ENCODE results near the gene CUTA.
"Not testable (repeated sequence)": the region's sequence is repeated elsewhere in the genome, so short reads cannot be mapped to it uniquely, and the experiment has no call there.

The CUTA gene

GRCh38 chr6:33420491-33421343, 2.8 kb upstream of the CUTA start:
- DNase-seq = no peak

- DNase-seq = no peak
Observed at GRCh38 chr6:33419580-33420490, 1.9 kb upstream of the CUTA start, which contains the start of gene SYNGAP1. SYNGAP1 (plus strand) TSS chr6:33420065; CDS start chr6:33420265, 200 bp downstream.

GRCh38 chr6:33418690-33419291, 884 bp upstream of the CUTA start:
- DNase-seq = no peak

DNA sequence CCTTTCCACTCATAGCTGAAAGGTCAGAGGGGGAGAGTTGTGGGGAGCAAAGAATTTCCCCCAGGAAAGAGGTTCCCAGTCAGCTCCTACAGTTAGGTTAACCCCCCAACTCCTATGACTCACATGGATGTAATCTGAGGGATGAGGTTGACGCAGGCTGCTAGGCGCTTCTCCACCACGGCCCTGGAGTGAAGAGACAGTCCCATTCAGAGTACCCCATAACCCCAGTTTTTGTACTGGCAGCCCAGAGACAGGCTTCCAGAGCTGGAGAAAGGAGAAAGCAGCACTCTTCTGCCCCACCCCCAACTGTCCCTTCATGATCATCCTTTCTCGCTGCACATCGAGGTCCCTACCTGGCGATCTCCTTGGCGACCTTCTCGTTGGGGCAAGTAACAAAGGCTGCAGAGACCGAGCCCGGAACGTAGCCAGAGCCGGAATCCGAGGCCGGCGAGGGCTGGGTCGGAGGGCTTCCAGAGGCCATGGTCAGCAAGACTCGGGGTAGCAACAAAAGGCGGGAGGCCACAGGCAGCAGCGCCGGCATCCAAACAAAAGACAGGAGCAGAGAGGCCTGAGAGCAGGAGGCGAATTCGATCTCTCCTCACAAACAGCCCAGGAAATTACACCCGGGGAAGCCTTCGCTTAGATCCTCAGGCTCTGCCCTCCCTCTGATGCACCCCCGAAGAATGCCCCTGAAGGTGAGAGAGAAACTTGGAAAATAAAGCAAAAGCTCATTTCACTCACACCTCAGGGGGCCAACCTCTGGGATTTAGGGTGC, 592 bp downstream of the CUTA start:
- DNase-seq = no peak

DNA sequence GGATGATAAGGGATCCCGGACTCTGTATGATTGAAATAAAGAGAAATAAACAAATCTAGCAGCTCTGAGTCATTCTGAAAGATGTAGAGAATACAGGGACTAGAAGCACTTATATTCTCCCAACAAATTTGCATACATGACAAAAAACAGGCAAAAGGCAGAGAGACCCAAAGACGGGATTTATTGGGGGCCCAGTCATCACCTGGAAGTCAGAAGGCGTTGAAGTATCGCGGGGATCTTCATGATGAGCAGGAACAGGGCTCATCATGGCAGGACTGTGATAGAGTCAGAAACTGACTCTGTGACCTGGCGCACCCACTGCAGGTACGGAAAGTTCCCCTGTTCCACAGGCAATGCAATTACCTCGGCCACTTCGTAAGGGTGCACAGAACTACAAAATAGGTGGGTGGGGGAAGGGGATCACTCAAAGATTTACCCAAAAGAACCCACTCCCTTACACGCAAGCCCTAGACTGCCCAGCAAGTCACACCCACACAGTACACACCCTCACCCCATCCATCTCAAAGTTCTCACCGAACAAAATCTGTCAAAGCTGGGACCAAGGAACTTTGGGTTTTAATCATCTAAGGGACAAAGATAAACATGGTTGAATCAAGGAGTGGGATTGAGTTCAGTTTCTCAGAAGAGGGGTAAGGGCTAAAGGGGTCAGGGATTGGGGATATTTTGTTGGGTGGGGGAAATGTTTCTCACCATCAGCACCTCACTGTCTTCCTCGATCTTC, 1.4 kb downstream of the CUTA start:
- no peak for DNase-seq

GRCh38 chr6:33415831-33416230, 2.1 kb downstream of the CUTA start:
- no peak for DNase-seq

- DNase-seq = peak; percentile 85
Observed at GRCh38 chr6:33414592-33415271, 3.2 kb downstream of the CUTA start.

- no peak for DNase-seq
Observed at GRCh38 chr6:33413241-33414120, 4.4 kb downstream of the CUTA start.

DNA sequence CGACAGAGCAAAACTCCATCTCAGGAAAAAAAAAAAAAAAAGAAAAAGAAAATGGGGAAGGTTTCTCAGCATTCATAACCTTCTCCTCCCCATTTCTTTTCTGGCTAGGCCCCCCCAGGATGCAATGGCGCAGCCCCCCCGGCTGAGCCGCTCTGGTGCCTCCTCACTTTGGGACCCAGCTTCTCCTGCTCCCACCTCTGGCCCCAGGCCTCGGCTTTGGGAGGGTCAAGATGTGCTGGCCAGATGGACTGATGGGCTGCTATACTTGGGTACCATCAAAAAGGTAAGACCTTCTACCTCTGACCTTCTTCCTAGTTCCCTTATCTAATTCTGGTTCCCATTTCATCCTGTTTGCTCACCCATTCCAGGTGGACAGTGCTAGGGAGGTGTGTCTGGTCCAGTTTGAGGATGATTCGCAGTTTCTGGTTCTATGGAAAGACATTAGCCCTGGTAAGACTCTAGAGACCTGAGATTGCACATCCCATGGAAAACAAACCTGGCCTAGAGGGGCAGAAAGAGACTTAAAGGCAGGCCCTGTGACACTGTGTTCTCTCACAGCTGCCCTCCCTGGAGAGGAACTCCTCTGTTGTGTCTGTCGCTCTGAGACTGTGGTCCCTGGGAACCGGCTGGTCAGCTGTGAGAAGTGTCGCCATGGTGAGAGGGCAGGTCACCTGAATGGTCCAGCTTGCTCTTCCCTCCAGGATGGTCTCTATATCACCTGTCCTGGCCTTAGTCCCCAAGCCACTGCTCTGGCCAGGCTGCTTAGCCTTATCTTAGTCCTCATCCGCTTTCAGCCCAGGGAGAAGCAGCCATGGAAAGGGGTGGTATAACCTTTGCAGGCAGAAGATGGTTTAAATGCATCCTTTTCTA, 5.5 kb downstream of the CUTA start:
- no peak for DNase-seq

DNA sequence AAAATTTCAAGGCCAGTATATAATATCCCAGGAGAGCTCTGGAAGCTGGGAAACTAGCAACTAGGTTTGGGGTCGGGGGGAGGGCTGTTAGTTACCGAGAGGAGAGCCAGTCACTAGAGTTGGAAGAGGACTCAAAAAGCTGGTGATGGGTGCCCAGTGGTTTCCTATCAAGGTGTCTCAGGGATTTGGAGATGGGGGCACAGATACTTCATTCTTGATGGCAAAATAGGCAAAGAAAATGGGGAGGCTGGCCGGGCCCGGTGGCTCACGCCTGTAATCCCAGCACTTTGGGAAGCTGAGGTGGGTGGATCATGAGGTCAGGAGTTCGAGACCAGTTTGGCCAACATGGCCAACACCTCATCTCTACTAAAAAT, 6.3 kb downstream of the CUTA start:
- DNase-seq = no peak

DNA sequence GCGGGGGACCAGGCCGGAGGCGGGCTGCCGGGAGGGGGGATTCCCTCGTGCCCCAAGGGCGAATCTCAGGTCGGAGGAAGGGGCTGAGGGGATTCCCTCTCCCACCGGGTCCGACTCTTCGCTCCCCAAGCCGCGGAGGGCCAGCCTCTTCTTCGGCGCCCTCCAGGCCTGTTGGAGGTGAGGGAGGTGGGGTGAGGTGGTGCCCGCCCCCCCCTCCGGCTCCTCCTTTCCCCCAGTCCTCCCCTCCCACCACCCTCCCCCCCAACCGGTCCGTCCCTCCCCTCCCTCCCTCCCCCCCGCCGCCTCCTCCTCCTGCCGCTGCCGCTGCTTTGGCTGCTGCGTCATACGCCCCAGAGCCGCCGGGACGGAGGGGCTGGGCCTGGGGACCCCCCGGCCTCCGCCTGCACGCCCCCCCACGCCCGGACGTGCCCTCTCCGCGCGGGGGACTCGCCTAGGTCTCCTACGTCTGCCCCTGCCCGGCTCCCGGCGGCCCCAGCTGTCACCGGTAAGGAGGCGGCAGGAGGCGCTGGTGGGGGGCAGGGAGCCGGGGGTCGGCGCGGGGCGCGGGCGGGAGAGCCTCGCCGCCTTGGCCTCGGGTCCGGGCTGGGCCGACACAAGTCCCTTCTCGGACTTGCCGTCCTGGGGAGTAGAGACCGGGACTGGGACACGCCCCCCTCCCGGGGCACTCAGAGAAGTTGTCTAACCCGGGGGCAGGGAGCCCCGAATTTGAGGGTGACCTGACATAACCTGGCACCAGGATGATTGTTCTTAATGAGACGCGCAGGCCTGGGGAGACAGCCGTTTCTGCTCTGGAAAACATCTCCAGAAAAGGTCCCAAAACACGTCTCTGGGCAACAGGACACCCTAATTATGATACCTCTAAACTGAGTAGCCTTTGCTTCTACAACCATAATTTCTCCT, 6.9 kb downstream of the CUTA start, which contains the start of gene PHF1:
PHF1 (plus strand) TSS at position 304 of the 921 bp plus-strand sequence. CDS start 1,250 bp downstream, outside the sequence.
- DNase-seq = peak; percentile 80

DNA sequence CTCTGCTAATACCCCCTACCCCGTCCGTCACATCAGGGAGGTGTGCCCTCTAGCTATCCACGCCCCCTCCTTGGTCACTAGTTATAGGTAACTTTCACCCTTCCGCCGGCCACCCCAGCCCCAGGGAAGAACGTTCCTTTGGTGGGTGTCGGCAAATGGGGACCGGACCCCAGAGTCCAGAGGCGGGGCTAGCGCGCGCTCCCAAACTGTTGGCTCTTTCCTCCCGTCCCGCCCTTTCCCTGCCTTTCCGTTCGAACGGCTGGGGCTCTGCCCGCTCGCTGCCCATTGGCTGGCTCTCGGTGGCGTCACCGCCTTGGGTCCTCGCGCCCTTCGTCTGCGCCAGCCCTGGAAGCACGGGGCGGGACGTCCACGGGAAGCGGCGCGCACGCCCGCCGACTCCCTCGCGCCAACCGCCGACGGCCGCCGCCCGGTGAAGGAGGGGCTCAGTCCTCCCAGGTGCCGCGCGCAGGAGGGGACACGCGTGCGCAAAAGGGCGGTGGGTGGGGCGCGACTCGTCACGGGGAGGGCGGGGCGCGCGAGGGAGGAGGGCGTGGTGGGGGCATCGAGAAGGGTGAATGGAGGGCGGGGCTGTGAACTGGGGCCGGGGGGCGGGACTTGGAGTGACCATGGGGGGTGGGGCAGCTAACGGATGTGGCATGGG, 7.7 kb downstream of the CUTA start:
- DNase-seq = peak; percentile 97

- DNase-seq = no peak
Observed at GRCh38 chr6:33407132-33407718, 10.7 kb downstream of the CUTA start.

DNA sequence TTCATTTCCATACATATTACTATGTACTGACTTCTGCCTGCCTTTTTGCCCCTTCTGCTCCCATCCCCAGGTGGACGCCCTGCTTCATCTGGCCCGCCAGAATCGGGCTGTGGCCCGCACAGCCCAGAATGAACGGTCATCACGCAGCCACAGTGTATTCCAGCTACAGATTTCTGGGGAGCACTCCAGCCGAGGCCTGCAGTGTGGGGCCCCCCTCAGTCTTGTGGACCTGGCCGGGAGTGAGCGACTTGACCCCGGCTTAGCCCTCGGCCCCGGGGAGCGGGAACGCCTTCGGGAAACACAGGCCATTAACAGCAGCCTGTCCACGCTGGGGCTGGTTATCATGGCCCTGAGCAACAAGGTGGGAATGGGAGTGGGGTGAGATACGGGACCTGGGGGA, 11.8 kb downstream of the CUTA start:
- DNase-seq = no peak

DNA sequence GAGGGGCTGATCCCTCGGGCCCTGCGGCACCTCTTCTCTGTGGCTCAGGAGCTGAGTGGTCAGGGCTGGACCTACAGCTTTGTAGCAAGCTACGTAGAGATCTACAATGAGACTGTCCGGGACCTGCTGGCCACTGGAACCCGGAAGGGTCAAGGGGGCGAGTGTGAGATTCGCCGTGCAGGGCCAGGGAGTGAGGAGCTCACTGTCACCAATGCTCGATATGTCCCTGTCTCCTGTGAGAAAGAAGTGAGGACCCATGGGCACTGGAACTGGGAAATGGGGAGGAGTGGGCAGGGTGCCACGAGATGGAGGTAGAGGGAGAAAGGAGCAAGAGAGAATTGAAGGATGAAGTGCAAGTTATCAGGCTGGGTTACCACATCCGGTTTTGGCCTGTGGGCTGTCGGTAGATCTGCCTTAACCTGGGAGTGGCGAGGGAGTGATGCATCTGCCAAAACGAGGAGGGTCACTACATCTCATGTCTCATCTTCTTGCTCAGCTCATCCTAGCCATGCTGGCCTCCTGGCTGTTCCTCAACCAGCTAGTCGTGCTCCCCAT, 12.4 kb downstream of the CUTA start:
- no peak for DNase-seq

DNA sequence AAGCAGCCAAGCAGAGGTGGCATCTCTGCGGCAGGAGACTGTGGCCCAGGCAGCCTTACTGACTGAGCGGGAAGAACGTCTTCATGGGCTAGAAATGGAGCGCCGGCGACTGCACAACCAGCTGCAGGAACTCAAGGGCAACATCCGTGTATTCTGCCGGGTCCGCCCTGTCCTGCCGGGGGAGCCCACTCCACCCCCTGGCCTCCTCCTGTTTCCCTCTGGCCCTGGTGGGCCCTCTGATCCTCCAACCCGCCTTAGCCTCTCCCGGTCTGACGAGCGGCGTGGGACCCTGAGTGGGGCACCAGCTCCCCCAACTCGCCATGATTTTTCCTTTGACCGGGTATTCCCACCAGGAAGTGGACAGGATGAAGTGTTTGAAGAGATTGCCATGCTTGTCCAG, 13.0 kb downstream of the CUTA start:
- no peak for DNase-seq

GRCh38 chr6:33399881-33400280, 18.0 kb downstream of the CUTA start:
- DNase-seq = not testable (repeated sequence)
